HG02973 (cell line): ENCODE measurements around the gene COL16A1.
A peak's percentile ranks its signal among the peaks of the same experiment; 100 is the strongest.

Experiments used
- ATAC-seq: cut with Tn5 transposase; IDR thresholded peaks from one replicate; pipeline ENCODE4 v1.9.1; 2021; ENCODE audit warnings: moderate library complexity; ENCODE audit not compliant: unreplicated experiment

Gene COL16A1

DNA sequence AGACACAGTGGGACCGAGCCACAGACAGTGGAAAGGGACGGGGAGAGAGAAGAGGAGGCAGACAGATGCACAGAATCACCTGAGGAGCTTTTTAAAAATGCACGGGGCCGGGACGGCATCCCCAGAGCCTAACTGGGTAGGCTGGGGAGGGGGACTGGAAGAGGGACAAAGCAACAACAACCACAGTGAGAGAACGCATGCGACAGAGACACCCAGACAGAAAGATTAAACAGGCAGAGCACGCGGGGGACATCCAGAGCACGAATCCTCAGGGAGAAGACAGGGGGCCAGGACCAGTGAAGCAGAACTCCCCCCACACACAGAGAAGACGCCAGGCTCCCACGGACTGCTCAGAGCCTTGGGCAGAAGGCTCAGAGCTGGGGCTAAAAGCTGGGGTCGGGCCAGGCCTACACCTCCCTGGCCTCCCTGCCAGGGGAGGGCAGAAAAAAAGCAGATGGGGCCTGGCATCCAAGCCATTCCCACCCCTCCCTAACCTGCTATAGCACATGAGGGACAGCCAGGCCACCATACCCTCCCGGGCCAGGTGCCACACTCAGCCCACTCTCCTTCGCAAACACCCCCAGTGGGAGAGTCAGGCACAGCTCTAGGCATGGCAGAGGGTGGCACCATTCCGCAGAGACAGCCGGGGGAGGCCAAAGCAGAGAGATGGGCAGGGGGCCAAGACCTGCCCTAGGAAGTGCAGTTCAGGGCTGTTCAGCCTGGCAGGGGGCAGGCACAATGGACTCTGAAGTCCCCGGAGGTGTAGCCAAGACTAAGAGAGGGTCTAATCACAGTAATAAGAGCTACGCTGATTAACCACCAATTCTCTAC lies 29.8 kb upstream of the COL16A1 start:
- no peak for ATAC-seq

DNA sequence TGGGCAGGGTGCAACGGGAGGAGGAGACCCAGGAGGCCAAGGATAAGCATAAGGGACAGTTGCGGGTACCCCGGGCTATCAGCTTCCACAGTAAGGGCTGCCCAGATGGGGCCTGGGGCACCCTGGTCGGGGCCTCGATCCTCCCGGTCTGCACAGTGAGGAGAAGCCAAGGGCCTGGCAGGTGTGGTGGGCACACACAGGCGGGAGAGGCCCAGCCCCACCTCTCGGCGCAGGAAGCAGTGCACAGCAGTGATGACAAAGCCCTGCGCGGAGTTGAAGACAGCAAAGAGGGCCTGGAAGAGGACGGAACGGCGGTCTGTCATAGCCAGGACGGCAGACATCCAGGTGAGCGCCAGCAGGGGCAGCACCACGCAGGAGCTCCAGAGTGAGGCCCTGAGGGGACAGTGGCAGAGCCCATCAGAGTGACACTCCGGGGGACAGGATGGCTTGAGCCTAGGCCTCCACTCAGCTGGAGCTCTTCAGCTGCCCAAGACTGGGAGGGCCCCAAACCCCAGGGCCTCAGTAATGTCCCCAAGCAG lies 29.0 kb upstream of the COL16A1 start:
- no peak for ATAC-seq

DNA sequence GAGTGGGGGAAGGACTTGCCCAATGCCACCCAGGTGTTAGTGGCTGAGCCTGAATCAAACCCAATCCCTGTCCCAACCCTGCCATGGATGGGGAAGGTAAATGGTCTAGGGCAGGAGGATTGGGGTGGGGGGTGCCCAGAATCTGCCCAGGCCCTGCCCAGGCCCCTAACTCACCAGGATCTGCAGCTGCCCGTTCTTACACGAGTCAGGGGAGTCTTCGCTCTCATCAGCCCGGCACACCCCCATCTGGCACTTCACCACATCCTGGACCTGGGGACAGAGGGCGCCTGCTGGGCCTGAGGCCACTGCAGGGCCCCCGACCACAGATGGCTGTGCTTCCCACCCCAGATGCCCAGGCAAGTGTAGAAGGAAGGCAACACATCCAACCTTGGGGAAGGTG lies 28.5 kb upstream of the COL16A1 start:
- ATAC-seq = no peak

DNA sequence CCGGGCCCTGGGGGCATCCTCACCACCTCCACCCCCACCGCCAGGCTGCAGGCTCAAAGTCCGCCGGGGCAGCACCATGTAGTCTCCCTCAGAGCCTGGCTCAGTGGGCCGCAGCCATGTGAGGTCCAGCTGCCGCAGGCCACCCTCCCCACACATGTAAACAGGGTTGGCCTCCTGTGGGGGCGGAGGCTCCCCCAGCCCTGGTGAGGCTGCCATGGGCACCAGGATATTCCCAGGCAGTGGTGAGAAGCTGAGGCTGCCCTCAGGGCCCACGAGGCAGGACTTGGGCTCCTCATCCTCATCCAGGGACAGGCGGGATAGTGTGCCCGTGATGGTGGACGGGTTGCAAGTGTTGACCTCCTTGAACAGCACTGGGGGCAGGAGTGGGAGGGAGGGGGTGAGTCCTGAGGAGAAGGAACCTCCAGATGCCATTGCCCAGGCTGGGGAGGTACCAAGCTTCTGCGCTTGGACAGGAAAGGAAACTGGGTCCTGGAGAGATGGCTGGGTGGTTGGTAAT lies 27.3 kb upstream of the COL16A1 start:
- ATAC-seq = no peak

DNA sequence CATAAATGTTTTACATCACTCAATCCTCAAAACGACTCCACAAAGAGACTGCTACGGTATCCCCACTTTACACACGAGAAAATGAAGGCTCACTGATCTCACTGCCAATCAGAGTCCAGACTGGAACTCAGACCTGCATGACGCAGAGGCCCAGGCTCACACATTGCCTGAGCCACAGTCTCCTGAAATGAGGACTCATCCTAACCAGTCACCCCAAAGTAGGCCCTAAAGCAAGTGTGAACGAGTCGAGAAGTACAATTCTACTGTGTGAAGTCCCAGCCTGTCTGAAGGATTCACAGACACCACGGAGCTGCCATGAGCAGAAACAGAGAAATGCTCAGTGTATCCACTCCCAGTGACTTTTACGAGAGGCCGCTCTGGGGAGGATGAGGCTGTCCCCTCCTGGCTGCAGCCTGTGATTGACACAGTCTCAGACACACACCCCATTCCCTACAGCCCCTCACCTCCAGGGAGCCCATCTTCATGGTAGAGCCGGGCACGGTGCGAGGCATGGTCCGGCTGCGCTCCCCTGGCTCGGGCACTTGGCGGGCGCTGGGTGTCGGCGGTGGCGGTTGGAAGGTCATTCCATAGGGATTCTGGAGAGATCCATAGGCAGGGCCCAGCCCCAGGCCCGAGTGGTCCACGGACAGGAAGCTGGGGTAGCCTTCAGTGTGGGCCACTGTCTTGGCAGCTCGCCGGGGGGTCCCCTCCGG lies 26.7 kb upstream of the COL16A1 start:
- ATAC-seq = no peak

DNA sequence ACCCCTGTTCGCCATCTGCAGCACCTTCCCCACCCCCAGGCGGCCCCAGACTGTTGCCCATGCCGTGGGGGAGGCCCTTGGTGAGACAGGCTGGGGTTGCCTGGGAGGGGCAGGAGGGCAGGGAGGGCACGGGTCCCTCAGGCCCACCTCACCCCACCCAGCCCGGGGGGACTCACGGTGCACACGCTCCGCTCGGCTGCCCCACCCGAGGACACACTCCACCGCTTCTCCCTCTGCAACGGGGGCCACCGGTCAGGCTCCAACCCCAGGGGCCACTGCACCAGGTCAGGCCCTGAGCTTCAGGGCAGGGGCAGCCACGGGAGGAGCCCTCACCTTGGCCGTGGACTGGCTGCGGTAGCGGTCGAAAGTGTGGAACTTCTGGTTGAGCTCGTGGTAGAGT lies 24.0 kb upstream of the COL16A1 start:
- no peak for ATAC-seq

DNA sequence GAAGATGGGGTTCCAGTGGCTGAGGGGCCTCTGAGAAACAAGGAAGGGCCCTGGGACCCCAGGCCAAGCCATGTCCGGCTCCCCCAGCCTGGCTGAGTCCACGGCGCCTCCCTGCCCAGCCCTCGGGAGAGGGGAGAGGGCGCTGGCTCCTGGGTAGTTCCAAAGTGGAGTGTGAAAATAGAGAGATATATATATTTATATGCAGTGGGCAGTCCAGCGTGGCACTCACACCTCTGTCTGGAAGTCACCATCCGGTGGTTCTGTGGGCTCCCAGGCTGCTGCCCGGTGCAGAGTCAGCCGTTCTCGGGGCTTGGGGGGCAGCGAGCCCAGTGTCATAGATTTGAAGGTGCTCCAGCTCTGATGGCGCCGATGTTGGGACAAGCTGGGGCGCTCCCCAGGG lies 23.4 kb upstream of the COL16A1 start:
- no peak for ATAC-seq

DNA sequence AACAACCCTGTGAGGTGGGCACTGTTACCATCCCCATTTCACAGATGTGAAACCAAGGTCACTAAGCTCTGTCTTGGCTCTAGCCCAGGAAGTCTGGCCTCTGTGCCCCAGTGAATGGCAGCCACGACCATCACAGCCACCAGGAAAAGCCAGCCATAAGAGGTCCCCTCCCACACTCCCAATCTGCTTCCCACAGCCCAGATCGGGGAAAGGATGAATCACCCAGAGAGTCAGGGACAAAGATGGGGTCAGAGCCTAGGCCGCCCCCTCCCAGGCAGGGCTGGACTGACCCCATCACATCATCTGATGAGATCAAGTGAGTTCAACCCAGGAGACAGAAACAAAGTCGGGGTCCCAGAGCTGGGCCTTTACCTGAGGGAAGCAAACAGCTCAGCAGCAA lies 22.9 kb upstream of the COL16A1 start:
- ATAC-seq = no peak

DNA sequence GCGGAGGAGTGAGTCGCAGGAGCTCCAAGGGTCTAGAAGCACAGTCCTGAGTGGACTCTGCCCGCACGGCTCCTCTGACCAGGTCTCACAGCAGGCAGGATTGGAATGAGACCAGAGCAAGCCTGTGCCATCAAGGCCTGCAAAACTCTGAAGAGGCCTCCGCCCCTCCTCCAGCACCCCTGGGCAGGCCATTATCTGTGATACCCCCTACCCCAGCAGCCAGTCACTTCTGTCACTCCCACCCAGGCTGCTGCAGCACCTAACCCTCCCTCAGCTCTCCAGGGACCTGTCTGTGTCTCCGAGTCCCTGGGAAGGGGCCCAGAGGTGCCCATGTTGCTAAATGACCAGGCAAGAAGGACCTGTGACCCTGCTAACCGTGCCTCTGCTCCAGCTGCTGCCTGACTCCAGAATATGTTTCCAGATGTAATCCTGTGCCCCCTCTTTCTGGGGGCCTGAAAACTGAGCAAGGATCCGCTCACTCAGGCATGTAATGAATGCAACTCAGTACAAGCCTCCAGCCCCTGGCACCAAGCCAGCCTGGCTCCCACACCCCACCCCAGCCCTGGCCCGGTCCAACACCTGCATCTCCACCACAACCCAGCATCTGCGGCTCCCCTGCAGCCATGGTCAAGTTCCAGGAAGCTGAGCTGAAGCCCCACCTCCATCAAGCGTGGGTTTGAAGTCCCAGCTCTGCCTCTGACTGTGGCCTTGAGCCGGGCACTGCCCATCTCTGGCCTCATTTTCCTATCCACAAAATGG lies 22.1 kb upstream of the COL16A1 start:
- ATAC-seq = no peak

DNA sequence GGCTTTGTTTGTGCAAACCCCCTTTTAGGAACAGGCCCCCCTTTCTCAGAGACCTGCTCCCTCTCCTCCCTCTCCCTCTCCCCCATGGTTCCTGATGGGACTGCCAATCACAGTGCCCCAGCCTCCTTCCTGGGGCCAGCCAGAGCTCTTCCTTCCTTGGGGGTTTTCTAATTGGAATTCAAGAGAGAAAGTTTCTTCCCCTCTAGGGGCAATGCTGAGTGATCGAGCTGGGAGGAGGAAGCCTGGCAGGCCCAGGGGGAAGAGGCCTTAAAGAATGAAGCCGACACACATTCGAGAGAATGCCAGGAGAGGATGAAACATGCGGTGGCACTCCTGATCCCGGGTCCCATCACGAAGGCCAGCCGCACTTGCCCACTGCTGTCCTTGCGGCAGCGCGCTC lies 21.3 kb upstream of the COL16A1 start:
- ATAC-seq = no peak

DNA sequence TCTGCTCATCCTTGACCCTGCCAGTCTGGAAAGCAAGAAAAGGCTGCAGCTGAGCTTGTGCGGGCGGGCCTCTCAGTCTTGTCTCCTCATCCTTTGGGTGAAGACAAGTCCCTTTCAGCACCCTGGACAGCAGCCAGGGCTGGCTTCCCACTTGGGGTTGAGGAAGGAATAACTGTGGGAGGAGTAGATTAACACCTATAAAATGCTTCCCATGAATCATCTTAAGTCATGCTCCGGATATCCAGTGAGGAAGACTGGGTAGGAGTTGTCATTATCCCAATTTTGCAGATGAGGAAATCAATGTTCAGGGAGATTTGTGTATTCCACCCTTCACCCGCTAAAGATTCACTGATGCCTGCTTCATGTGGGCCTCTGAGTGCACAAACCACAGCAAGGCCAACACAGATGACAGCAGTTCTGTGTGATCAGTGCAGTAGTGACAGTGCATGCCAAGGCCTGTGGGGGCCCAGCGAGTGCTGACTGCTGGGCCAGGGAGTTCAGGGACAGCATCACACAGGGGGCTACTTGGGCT lies 20.1 kb upstream of the COL16A1 start:
- ATAC-seq = no peak

DNA sequence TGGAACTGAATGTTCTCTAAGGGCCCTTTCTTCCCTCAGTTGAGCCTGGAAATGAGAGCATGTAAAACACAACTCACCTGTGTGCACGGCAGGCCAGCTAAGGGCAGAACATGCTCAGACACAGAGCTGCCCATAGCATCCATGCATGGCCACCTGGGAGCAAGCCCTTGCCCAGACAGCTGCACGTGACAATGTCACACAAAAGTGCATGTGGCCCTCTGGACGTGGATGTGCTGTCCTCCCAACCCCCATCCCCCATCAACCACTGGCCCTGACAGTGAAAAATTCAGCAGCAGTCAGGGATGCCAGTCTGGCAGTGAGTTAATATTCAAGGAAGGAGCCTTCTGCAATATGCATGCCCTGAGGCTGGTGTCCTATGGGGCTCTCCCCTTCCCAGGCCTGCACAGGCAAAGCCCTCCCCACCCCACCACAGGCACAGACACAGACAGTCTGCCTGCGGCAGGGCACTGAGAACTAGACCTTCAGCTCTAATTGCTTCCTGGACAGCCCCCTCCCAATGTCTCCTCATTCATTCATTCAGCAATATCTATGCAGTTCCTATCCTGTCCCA lies 14.6 kb upstream of the COL16A1 start:
- ATAC-seq = no peak

DNA sequence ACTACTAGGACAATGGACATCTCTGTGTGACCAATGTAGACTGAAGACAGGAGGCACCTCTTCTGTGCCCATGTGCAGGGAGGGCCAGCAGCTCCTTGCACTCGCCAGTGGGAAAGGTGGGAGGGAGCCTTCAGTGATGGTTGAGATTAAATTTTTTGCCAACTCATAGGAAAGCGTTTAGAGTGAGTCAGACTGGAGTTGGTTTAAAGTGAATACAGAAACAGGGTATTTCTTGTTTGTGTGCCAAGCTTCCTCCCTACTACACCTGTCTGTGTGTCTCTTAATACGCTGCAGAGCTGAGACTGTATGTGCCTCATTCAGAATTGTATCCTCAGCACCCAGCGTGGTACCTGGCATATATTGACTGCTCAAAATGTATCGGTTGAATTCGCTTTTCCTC lies 13.5 kb upstream of the COL16A1 start:
- ATAC-seq = no peak

DNA sequence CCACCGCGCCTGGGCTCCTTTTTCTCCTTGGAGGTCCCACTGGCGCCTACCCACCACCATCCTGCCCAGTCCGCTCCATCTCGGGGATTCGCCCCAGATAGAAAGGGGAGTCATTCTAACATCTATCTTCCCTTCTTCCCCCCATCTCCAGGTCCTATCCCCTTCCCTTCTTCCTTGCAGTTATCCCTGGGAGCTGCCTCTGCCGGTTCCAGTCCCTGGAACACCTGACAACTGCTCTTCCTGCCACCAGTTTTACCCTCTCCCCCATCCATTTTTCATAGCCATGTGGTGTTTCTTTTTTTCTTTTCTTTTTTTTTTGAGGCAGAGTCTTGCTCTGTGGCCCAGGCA lies 12.0 kb upstream of the COL16A1 start:
- no peak for ATAC-seq

DNA sequence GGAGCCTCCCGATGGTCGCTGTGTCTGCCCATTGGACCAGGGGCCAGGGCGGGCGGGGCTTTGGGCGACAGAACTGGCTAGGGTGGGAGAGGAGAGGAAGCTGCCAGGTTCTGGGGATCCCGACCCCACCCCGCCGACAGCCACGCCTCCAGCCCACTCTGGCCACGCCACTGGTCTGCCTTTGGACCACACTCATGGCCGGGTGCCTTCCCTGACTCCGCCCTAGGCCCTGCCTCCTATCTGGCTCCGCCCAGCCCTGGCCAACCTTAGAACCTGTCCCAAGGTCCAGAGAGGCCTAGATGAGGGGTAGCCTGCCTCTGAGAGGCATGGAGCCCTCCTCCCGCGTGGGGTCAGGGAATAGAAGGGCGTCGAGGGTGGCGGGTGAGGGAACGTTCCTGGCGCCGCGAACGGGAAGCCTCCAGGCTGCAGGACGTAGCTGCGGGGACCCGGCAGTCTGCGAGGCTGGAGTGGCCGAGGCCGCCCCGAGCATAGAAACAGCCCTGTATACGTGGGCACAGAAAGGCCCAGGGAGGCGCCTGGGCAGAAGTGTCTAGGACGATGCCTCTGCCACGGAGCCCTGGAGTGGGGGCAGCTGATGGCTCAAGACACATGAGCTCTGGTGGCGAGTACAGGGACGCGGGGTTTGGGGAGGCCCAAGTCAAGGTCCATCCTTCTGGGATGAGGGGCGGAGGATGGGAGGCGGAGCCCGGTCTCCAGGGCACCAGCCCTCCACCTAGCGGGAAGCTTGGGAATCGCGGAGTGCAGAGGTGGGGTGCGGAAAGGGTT lies 11.5 kb upstream of the COL16A1 start:
- peak; percentile 49 for ATAC-seq

DNA sequence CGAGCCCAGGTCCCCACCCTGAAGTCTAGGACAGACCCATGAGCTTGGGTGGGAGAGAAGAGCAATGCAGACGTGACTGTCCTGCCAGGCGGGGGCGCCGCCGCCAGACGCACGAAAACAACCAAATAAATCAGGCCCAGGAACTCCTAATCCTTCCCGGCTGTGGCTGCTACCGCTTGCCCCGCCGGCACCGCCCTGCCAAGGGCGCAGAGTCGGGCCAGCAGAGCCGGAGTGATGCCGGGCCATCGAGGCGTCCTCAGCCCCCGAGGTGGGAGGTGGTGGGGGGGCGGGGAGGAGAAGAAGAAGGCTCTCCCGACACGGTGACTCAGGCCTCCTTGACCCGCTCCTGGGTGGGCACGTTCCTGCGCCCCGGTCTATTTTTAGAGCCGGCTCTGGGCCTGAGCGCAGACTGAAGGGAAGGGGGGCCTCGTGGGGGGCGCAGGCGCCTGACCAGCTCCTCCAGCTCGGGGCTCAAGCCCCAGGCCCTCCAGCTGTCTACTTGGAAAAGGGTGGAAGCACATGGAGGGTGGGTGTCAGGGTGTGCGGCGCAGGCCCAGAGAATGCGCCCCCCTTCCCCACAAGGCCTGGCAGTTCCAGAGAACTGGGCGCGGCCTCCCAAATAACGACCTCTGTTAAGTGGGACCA lies 10.7 kb upstream of the COL16A1 start:
- ATAC-seq = no peak

DNA sequence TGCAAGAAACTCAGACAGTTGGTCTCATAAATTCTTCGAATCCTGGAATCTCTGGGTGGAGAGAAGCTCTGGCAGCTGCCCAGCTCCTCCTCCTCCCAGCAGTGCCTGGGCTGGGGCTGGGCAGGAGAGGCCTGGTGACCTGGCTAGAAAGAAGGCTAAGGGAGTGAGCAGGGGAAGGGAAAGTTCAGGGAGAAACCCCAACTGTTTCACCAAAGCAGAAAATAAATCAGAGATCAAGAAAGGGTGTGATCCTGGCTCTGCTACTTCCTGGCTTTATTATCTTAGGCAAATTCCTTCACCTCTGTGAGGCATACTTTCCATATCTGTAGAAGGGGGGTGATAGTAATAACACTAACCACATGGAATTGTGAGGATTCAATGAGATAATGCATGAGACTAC lies 8.8 kb upstream of the COL16A1 start:
- no peak for ATAC-seq

DNA sequence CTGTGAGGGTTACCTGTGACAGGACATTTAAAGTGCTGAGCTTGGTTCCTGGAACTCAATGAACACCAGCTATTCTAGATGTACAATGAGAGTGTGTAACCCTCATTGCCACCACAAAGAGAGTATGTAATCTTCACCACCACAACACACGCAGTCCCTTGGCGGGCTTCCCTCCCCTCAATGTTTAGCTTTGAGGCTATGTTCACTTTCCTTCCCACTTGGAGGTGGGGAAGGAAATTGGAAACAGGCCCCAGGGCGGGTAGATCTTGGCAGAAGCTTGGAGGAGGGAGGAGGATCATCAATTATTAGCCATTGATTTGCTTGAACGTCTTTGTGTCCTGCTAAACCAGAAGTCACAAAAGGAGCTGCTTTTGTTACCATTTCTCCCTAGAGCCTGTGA lies 8.3 kb upstream of the COL16A1 start:
- no peak for ATAC-seq

DNA sequence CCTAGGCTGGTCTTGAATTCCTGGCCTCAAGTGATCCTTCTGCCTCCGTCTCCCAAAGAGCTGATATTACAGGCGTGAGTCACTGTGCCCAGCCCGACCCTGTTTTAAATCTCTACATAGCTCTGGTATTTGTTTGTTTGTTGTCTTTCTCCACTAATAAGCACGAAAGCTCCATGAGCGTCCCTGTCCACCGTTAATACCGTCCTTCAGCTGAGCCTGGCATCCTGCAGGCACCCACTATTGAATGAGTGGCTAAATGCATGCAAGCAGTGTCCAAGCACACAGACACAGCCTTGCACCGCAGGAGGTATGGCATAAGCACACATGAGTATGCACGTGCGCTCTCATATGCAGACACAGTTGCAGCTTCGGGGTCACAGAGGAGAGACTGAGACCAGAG lies 4.5 kb upstream of the COL16A1 start:
- ATAC-seq = no peak

DNA sequence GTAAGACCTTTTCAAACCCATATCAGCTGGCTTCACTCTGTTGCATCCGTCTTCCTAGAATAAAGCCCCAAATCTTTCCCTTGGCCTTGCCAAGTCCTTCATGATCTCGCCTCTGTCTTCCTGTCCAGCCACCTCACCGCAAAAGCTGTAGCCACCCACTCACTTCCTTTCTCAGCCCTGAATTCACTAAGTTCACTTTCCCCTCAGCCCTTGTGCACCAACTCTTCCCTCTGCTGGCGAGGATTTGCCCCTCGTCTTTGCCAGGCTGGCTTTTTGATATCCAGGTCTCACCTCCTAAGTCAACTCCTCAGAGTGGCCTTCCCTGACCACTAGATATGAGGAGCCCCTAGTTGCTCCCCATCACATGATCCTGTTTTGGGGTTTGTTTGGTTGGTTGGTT lies 3.9 kb upstream of the COL16A1 start:
- no peak for ATAC-seq
